NK-92 treated with Interleukin-12 subunit alpha and Interleukin-12 subunit beta, amount 100 ng/mL, for 24 hours (cell line): ENCODE measurements around the gene AGPAT2.

ENCODE experiments used
- DNase-seq: peaks from one replicate; lab custom pipeline; 2025; lab: John Stamatoyannopoulos, UW

AGPAT2 gene

GRCh38 chr9:136661641-136662325, 25.5 kb downstream of the AGPAT2 start:
- DNase-seq, result no peak

GRCh38 chr9:136660971-136661550, 26.2 kb downstream of the AGPAT2 start:
- DNase-seq, result no peak

GRCh38 chr9:136659861-136660784, 27.1 kb downstream of the AGPAT2 start:
- DNase-seq, result no peak

- DNase-seq, result no peak
Observed at GRCh38 chr9:136658849-136659535, 28.3 kb downstream of the AGPAT2 start.

GRCh38 chr9:136657974-136658848, 29.0 kb downstream of the AGPAT2 start:
- DNase-seq, result no peak

- no peak for DNase-seq
Observed at GRCh38 chr9:136656795-136657611, 30.3 kb downstream of the AGPAT2 start.

GRCh38 chr9:136656183-136656738, 31.0 kb downstream of the AGPAT2 start:
- no peak for DNase-seq

GRCh38 chr9:136655536-136656182, 31.6 kb downstream of the AGPAT2 start:
- DNase-seq, result no peak

- no peak for DNase-seq
Observed at GRCh38 chr9:136654820-136655535, 32.3 kb downstream of the AGPAT2 start.

- no peak for DNase-seq
Observed at GRCh38 chr9:136653323-136654079, 33.8 kb downstream of the AGPAT2 start.

- DNase-seq, result no peak
Observed at GRCh38 chr9:136651860-136652259, 35.4 kb downstream of the AGPAT2 start.

- no peak for DNase-seq
Observed at GRCh38 chr9:136650648-136651047, 36.6 kb downstream of the AGPAT2 start.

- DNase-seq, result no peak
Observed at GRCh38 chr9:136650021-136650420, 37.2 kb downstream of the AGPAT2 start.

GRCh38 chr9:136648751-136649150, 38.5 kb downstream of the AGPAT2 start:
- no peak for DNase-seq

- DNase-seq, result no peak
Observed at GRCh38 chr9:136646827-136647711, 40.2 kb downstream of the AGPAT2 start.

- DNase-seq, result no peak
Observed at GRCh38 chr9:136645903-136646754, 41.1 kb downstream of the AGPAT2 start.
